Esophagus muscularis mucosa (tissue), 4 donors: Measurements from ENCODE around the gene JPH2. TPM values are rescaled to one million over a fixed set of nuclear protein-coding genes. Genes with fewer than 3 reads are reported as not detected.

Source experiments
- DNase-seq: peaks from one replicate; pipeline ENCODE4 v3.0.0-alpha.2; 2017; ENCODE audit errors: extremely low spot score
- H3K27ac ChIP-seq, 4 donors: fragments of 200-600 bp; sonication (generic); replicated peaks in 1 of 4; 1 replicate in 3 of 4; 2 replicates in 1 of 4; pipeline ENCODE4 v1.5.1; 2016 to 2019; ENCODE audit warnings: mild to moderate bottlenecking in 1 of 4
- H3K27me3 ChIP-seq, 4 donors: fragments of 200-600 bp; sonication (generic); one replicate each; pipeline versions ENCODE4 v1.5.1 to v1.6.0; 2016 to 2019
- H3K36me3 ChIP-seq, 4 donors: fragments of 200-600 bp; sonication (generic); one replicate each; pipeline ENCODE4 v1.5.1; 2016 to 2019
- H3K4me1 ChIP-seq, 4 donors: fragments of 200-600 bp; sonication (generic); one replicate each; pipeline ENCODE4 v1.5.1; 2016 to 2019
- H3K4me3 ChIP-seq, 4 donors: fragments of 200-600 bp; sonication (generic); 1 replicate in 2 of 4; 2 replicates in 2 of 4; pipeline ENCODE4 v1.5.1; 2016 to 2019; ENCODE audit warnings: mild to moderate bottlenecking in 4 of 4, moderate library complexity in 1 of 4
- H3K9me3 ChIP-seq, 4 donors: fragments of 200-600 bp; sonication (generic); 1 replicate in 3 of 4; 2 replicates in 1 of 4; pipeline ENCODE4 v1.5.1; 2016 to 2019
- EP300 ChIP-seq: sonication (generic); formaldehyde crosslinking; IDR thresholded peaks from one replicate; pipeline ENCODE4 v1.6.1; 2017; ENCODE audit warnings: antibody characterized with exemption
- POLR2A ChIP-seq: fragments of 450-650 bp; IDR thresholded peaks from one replicate; pipeline ENCODE4 v1.6.1; 2017; ENCODE audit warnings: antibody characterized with exemption, moderate library complexity, mild to moderate bottlenecking, low read depth
- POLR2AphosphoS5 ChIP-seq, 2 donors: sonication (generic); formaldehyde crosslinking; IDR thresholded peaks; one replicate each; pipeline ENCODE4 v1.6.1; 2017; ENCODE audit warnings: antibody characterized with exemption in 2 of 2
- WGBS: methylation state at CpG from one replicate; pipeline ENCODE4 v1.1.5; 2018; 5-methylcytosine and 5-hydroxymethylcytosine counted together
- intact Hi-C: fragments of 100-400 bp; cut with DNase I; formaldehyde crosslinking; loops from one replicate; pipeline ENCODE4 v1.15.1; 2023
- total RNA-seq, 4 donors: library from RNA; depleted of rRNA; stranded (reverse); fragments of >200 nt; gene quantifications; one replicate each; pipeline versions ENCODE4 v1.1.0 to v1.2.1, GENCODE V29; 2016
- TF ChIP-seq, protein P1 (sequence below), 3 experiments: fragments of 200-600 bp in 2 of 3; fragments of 450-650 bp in 1 of 3; sonication (generic) in 2 of 3; IDR thresholded peaks; one replicate each; pipeline ENCODE4 v1.5.1; 2017 to 2019; ENCODE audit warnings: antibody characterized with exemption in 3 of 3, mild to moderate bottlenecking in 2 of 3, moderate library complexity in 1 of 3

The JPH2 gene
- total RNA-seq, 4 donors from 2014 or later: 187 to 441 (median 295) TPM

DNA sequence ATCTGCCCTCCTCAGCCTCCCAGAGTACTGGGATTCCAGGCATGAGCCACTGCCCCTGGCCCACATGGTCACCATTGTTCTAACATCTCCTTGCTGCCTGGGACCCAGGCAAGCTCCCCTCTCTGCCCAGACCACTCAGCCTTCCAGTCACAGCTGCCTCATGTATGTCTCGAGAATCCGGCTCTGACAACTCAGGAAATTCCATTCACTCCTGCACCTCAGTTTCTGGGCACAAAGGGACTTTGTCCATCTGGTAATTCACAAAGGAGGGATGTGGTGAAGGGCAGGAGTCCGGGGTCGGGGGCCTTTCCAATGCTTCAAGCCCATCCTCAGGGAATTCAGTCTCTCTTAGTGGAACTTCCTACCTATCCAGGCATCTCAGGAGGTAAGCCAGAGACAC, 40.7 kb downstream of the JPH2 start:
- Histone ChIP-seq H3K4me3 (no peak overlapping the region), H3K9me3 (no peaks in the 10 kb centered on the region), H3K27me3 (no peaks in the 10 kb centered on the region), H3K36me3 (peaks cover 0 to 4% (median 0%) of the 10 kb centered on the region in 4 donors), H3K27ac (peak overlapping the region; percentile 85 to 95 (median 92)), H3K4me1 (peaks cover 62 to 100% (median 89%) of the 10 kb centered on the region in 4 donors)
- 23% methylated on average over 4 of the region's 4 CpGs for WGBS
- intact Hi-C loops: no loop called here
- no peak for DNase-seq
- TF ChIP-seq POLR2AphosphoS5 (IDR thresholded peaks at IDR 0.05): no peak
- no peak for TF ChIP-seq EP300
- TF ChIP-seq POLR2A: no peak
- TF ChIP-seq, protein P1, sequence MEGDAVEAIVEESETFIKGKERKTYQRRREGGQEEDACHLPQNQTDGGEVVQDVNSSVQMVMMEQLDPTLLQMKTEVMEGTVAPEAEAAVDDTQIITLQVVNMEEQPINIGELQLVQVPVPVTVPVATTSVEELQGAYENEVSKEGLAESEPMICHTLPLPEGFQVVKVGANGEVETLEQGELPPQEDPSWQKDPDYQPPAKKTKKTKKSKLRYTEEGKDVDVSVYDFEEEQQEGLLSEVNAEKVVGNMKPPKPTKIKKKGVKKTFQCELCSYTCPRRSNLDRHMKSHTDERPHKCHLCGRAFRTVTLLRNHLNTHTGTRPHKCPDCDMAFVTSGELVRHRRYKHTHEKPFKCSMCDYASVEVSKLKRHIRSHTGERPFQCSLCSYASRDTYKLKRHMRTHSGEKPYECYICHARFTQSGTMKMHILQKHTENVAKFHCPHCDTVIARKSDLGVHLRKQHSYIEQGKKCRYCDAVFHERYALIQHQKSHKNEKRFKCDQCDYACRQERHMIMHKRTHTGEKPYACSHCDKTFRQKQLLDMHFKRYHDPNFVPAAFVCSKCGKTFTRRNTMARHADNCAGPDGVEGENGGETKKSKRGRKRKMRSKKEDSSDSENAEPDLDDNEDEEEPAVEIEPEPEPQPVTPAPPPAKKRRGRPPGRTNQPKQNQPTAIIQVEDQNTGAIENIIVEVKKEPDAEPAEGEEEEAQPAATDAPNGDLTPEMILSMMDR (IDR thresholded peaks at IDR 0.05): no peak

DNA sequence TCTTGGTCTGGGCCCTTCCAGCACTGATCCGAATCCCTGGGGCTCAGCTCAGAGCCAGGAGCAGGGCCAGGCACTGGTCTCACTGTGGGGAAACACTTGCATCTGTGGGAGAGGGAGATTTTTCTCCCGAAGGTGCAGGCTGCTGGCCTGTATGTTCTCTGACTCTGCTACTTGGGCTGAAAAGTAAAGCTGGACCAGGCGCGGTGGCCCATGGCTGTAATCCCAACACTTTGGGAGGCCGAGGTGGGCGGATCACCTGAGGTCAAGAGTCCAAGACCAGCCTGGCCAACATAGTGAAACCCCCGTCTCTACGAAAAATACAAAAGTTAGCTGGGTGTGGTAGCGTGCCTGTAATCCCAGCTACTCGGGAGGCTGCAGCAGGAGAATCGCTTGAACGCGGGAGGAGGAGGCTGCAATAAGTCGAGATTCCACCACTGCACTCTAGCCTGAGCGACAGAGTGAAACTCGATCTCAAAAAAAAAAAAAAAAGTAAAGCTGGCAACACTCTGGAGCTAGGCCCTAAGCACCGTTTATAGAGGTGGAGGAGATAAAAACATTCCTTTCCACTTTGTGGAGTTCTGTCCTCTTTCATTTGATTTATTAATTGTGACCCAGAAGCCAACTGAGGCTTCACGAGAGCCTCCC, 41.7 kb downstream of the JPH2 start:
- no peak for TF ChIP-seq EP300
- TF ChIP-seq, protein P1 (IDR thresholded peaks at IDR 0.05): no peak
- peak in 1 of 2 donors; percentile 48 for TF ChIP-seq POLR2AphosphoS5 (IDR thresholded peaks at IDR 0.05)
- TF ChIP-seq POLR2A: no peak
- H3K27me3 ChIP-seq: no peaks in the 10 kb centered on the region
- no peak overlapping the region for H3K4me3 ChIP-seq
- 62% methylated on average over 18 of the region's 18 CpGs for WGBS
- intact Hi-C loops: no loop called here
- peaks cover 0 to 4% (median 0%) of the 10 kb centered on the region in 4 donors for H3K36me3 ChIP-seq
- no peaks in the 10 kb centered on the region for H3K9me3 ChIP-seq
- DNase-seq: no peak
- peak overlapping the region; percentile 85 to 95 (median 92) for H3K27ac ChIP-seq
- peaks cover 64 to 100% (median 92%) of the 10 kb centered on the region in 4 donors for H3K4me1 ChIP-seq

DNA sequence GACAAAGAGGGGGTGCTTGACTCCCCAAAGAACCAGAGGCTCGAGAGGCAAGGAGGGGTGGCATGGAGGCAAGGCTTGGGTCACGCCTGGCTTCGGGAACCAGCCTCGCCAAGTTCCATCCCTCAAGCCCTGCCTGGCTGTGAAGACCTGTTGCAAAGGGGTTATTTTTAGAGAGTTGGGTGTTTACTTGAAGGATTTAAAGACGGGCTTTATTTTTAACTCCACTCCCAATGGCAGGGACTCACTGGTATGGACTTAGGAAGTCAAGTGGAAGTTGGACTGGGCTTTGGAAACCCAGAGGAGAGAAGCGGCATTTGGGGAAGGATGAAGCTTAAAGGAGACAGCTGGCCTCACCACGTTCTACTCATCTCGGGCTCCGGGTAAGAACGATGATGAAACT, 43.1 kb downstream of the JPH2 start:
- Histone ChIP-seq H3K4me1 (peaks cover 64 to 100% (median 98%) of the 10 kb centered on the region in 4 donors), H3K27me3 (no peaks in the 10 kb centered on the region), H3K9me3 (no peaks in the 10 kb centered on the region), H3K4me3 (peak overlapping the region in 1 of 4 donors; percentile 2), H3K27ac (peak overlapping the region; percentile 85 to 95 (median 92)), H3K36me3 (peaks cover 0 to 4% (median 0%) of the 10 kb centered on the region in 4 donors)
- peak in 1 of 2 donors; percentile 58 for TF ChIP-seq POLR2AphosphoS5 (IDR thresholded peaks at IDR 0.05)
- TF ChIP-seq, protein P1 (IDR thresholded peaks at IDR 0.05): no peak
- DNase-seq: no peak
- intact Hi-C loops: no loop called here
- WGBS: 41% methylated on average over 10 of the region's 10 CpGs

DNA sequence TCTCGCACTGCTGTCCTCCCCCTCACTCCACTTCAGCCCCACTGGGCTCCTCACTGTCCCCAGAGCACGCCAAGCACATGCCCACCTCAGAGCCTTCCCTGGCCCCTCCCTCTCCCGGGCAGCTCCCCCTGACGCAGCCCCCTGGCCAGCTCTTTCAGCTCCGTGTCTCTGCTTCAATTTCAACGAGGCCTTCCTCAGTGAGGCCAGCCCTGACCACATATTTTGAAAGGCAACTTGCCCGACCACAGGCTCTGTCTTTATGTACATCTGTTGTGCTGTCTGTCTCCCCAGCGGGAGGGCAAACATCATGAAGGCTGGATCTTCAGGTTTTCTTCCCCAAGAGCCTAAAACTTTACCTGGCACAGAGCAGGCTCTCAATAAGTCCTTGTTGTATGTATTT, 44.6 kb downstream of the JPH2 start:
- peaks cover 0 to 4% (median 0%) of the 10 kb centered on the region in 4 donors for H3K36me3 ChIP-seq
- H3K4me1 ChIP-seq: peaks cover 67 to 100% (median 98%) of the 10 kb centered on the region in 4 donors
- no peaks in the 10 kb centered on the region for H3K9me3 ChIP-seq
- no peak overlapping the region for H3K4me3 ChIP-seq
- TF ChIP-seq POLR2A (no peak), POLR2AphosphoS5 (IDR thresholded peaks at IDR 0.05) (no peak), EP300 (no peak)
- TF ChIP-seq, protein P1 (IDR thresholded peaks at IDR 0.05): no peak
- DNase-seq: no peak
- no peaks in the 10 kb centered on the region for H3K27me3 ChIP-seq
- H3K27ac ChIP-seq: peak overlapping the region; percentile 85 to 95 (median 92)
- 29% methylated on average over 8 of the region's 8 CpGs for whole genome bisulfite sequencing
- intact Hi-C loops: no loop called here

DNA sequence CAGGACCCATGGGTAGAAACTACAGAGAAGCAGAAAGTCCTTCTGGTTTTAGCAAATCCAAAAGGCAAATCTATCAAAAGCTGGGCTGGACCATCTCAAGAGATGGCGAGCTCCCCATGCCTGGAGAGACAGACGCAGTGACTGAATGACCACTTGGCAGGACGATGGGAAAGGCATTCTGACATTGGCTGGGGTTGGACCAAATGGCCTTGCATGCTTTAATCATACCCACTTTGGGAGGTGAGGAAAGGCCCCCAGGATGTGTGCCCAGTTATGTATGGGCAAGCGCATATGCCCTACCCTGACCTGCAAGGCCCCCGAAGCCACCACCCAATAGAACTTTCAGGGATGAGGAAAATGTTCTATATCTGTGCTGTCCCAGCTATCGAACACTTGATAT, 45.1 kb downstream of the JPH2 start:
- no peaks in the 10 kb centered on the region for H3K9me3 ChIP-seq
- no peak overlapping the region for H3K4me3 ChIP-seq
- H3K27me3 ChIP-seq: no peaks in the 10 kb centered on the region
- 53% methylated on average over 6 of the region's 6 CpGs for WGBS
- intact Hi-C loops: no loop called here
- H3K36me3 ChIP-seq: peaks cover 0 to 4% (median 0%) of the 10 kb centered on the region in 4 donors
- H3K27ac ChIP-seq: peak overlapping the region; percentile 85 to 95 (median 92)
- peaks cover 68 to 100% (median 99%) of the 10 kb centered on the region in 4 donors for H3K4me1 ChIP-seq
- TF ChIP-seq POLR2AphosphoS5 (IDR thresholded peaks at IDR 0.05) (no peak), POLR2A (no peak), EP300 (no peak)
- TF ChIP-seq, protein P1 (IDR thresholded peaks at IDR 0.05): no peak
- no peak for DNase-seq
